Activated naive CD4-positive, alpha-beta T cell treated with anti-CD3 and anti-CD28 coated beads, Interleukin-2, amount 50 U/mL, for 72 hours (primary cell): ENCODE results near the gene TGFBI. TPM values are rescaled to one million over a fixed set of nuclear protein-coding genes. Genes with fewer than 3 reads are reported as not detected.

Source experiments
- ATAC-seq, 2 donors: fragments of 150-1000 bp; cut with Tn5 transposase; 2 replicates each; pipeline ENCODE4 v1.10.0; 2021; ENCODE audit warnings: mild to moderate bottlenecking in 2 of 2, moderate library complexity in 2 of 2
- DNase-seq, 2 donors: peaks; one replicate each; pipeline ENCODE4 v3.0.0; 2021 to 2022; ENCODE audit warnings: low spot score in 2 of 2
- H3K27ac Mint-ChIP-seq, 2 donors: one replicate each; pipeline ENCODE4 v1.8.0; 2022; ENCODE audit warnings: mild to moderate bottlenecking in 2 of 2, mixed read lengths in 2 of 2
- H3K36me3 Mint-ChIP-seq, 2 donors: one replicate each; pipeline ENCODE4 v1.8.0; 2022; ENCODE audit warnings: mixed read lengths in 2 of 2
- H3K9me3 Mint-ChIP-seq, 2 donors: one replicate each; pipeline ENCODE4 v1.8.0; 2022; ENCODE audit warnings: mixed read lengths in 2 of 2
- total RNA-seq, 2 donors: library from RNA; stranded (reverse); gene quantifications; one replicate each; pipeline ENCODE4 v1.2.3, GENCODE V29; 2022

TGFBI gene
- total RNA-seq, 2 donors from 2014 or later, result not detected

GRCh38 chr5:135998889-135999288, 29.9 kb upstream of the TGFBI start:
- no peak for DNase-seq
- H3K9me3 Mint-ChIP-seq, result no peaks in the 10 kb centered on the region
- H3K36me3 Mint-ChIP-seq, result no peaks in the 10 kb centered on the region
- no peak for ATAC-seq
- no peak overlapping the region for H3K27ac Mint-ChIP-seq

DNA sequence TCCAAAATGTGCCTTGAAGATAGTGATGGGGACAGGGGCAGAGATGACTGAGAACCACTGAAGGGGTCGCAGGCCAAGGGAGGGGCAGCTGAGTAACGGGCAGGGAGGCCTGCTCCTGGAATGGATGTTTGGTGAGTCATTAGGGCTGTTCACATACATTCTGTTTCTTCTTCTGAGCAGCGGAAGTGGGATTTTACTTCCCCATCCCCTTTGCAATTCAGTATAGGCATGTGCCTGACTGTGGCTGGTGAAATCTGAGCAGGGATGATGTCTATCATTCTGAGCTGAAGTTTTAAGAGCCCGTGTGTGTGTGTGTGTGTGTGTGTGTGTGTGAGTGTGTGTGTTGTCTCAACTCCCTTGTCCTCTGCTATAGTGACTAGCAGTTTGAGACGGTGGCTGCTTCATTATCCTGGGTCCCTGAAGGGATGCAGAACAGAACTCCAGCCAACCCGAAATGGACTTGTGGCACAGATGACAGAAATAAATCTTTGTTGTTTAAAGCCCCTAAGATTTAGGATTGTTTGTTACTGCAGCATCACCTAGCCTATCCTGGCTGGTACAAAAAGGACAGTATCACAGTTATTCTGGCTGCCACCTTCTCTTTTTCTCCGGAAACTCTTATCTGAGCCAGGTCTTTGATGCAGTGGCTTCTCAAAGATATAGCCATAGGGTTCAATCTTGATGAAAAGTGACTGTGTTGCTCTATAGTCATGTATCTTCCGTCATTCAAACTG, 29.2 kb upstream of the TGFBI start:
- Mint-ChIP-seq H3K27ac (no peak overlapping the region), H3K36me3 (no peaks in the 10 kb centered on the region), H3K9me3 (no peaks in the 10 kb centered on the region)
- ATAC-seq (no peak), DNase-seq (no peak)

GRCh38 chr5:136000147-136000546, 28.6 kb upstream of the TGFBI start:
- ATAC-seq, result no peak
- Mint-ChIP-seq H3K9me3 (no peaks in the 10 kb centered on the region), H3K36me3 (no peaks in the 10 kb centered on the region), H3K27ac (no peak overlapping the region)
- DNase-seq, result no peak

DNA sequence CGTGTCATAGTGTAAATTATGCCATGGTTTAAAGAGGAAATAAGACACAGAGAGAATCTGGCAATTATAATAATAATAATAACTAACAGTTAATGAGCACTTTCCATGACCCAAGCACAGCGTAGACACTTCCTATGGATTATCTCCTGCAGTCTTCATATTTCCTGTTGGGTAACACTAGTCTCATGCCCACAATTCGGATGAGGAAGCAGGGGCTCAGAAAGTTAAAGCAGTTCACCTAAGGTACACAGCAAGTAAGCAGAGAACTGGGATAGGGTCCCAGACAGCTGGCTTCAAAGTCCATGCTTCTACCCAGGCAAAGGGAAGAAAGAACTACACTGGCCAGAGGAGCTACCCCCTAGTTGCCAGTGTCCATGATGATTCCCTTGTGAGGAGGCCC, 27.9 kb upstream of the TGFBI start:
- ATAC-seq (no peak), DNase-seq (no peak)
- Mint-ChIP-seq H3K36me3 (no peaks in the 10 kb centered on the region), H3K9me3 (no peaks in the 10 kb centered on the region), H3K27ac (no peak overlapping the region)

DNA sequence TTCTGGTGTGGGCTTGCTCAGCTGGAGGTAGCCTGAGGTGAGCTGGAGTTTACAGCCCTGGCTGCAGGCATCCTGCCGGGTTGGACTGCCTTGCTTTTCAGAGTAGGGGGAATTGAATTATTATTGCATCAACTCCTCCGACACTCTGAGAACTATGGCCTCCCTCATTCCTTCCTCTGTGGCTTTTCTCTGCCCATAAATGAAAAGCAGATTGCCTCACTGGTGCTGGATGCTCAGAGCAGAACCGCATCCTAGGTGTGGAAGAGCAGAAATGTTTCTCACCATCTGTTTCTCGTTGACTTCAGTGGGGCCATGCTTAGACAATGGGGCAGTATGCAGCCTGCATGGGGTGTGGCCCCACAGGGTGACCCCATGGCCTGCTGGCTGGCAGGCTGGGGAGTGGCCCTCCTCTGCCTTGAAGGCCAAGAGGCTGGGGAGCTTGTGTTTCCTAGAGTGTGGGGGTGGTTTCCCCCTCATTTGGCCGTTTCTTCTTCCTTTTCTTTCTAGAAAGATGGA, 27.3 kb upstream of the TGFBI start:
- DNase-seq (no peak), ATAC-seq (no peak)
- H3K27ac Mint-ChIP-seq, result no peak overlapping the region
- no peaks in the 10 kb centered on the region for H3K9me3 Mint-ChIP-seq
- H3K36me3 Mint-ChIP-seq, result no peaks in the 10 kb centered on the region

- Mint-ChIP-seq H3K27ac (no peak overlapping the region), H3K9me3 (no peaks in the 10 kb centered on the region), H3K36me3 (no peaks in the 10 kb centered on the region)
- DNase-seq (no peak), ATAC-seq (no peak)
Measured at GRCh38 chr5:136004436-136004835, 24.4 kb upstream of the TGFBI start.

DNA sequence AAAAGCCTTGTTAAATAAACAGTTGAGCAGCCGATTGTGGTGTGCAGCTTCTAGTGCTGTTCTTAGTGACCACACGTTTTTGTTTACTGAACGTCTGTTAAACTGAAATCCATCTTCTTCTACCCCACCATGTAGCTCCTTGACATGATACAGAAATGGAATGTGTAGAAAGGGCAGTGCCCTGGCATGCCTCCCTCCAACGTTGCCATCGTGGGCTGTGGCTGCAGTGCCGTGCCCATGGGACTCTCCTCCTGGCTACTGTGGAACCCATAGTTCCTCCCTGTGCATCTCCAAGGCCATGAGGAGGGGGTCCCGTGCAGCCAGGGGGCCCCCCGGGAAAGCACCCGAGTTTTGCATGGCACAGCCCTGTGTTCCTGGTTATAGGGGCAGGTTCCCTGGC, 23.3 kb upstream of the TGFBI start:
- ATAC-seq, result no peak
- H3K36me3 Mint-ChIP-seq, result no peaks in the 10 kb centered on the region
- H3K27ac Mint-ChIP-seq, result no peak overlapping the region

DNA sequence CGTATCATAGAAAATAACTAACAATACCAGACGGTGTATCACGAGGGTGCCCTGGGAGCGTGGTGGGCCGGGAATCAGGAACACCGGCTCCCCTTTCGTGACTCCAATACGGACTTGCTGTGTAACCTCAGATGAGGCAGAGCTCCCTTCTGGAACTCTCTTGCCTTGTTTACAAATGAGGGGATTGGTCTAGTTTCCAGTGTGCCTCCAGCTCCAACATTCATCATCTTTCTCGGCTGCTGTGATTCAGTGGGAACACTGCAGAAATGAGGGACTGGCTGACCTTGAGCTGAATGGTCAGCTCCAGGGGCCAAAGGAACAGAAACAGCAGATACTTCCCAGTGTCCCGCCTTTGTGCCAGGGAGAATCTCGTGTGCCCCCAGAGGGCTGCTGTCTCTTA, 22.6 kb upstream of the TGFBI start:
- Mint-ChIP-seq H3K36me3 (no peaks in the 10 kb centered on the region), H3K27ac (no peak overlapping the region), H3K9me3 (no peaks in the 10 kb centered on the region)
- ATAC-seq (no peak), DNase-seq (no peak)

More for the DNA sequence above, 23.3 kb upstream of the TGFBI start:
- DNase-seq, result no peak
- no peaks in the 10 kb centered on the region for H3K9me3 Mint-ChIP-seq

DNA sequence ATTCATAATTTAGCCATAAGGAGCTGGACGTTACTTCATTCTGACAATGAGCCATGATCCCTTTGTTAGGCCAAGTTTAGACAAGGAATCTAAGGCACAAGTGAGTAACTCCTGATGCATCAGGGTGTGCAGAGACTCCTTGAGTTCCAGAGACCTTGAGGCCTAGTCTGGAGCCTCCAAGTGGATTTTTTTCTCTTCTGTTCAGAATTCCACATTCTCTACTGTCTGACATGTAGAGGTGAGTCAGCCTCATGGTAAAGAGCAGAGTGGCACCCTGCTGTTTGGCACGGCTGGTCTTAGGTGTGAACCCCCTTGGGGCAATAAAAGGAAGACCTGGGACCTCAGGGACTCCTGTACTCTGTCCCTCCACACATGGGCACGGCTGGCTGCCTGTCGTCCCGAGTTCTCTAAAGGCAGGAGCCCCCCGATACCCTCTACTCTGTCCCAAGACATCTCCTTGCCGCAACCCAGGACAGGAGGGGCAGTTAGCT, 22.0 kb upstream of the TGFBI start:
- ATAC-seq (no peak), DNase-seq (no peak)
- Mint-ChIP-seq H3K36me3 (no peaks in the 10 kb centered on the region), H3K9me3 (no peaks in the 10 kb centered on the region), H3K27ac (no peak overlapping the region)

DNA sequence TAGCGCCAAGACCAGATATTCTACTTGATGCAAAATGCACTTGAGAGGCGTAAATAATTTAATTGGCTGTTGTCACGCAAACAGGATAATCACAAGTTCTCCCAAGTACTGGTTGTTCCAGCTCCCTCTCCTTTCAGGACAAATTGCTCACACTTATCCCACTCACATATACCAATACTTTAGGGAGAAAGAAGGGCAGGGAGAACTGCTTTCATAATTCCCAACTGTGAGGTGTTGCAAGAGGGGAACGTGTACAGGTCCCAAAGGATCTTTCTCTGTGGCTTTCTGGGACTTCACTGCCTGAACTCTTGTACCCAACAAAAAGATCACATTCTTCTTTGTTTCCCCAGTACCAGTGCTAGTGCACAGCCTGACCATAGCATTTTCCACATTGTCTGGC, 21.5 kb upstream of the TGFBI start:
- no peaks in the 10 kb centered on the region for H3K9me3 Mint-ChIP-seq
- no peak for ATAC-seq
- no peak for DNase-seq
- no peaks in the 10 kb centered on the region for H3K36me3 Mint-ChIP-seq
- H3K27ac Mint-ChIP-seq, result no peak overlapping the region

GRCh38 chr5:136011414-136012001, 17.3 kb upstream of the TGFBI start:
- H3K36me3 Mint-ChIP-seq, result no peaks in the 10 kb centered on the region
- no peak for DNase-seq
- ATAC-seq, result no peak
- H3K9me3 Mint-ChIP-seq, result no peaks in the 10 kb centered on the region
- no peak overlapping the region for H3K27ac Mint-ChIP-seq

GRCh38 chr5:136012041-136012804, 16.6 kb upstream of the TGFBI start:
- ATAC-seq, result no peak
- no peaks in the 10 kb centered on the region for H3K9me3 Mint-ChIP-seq
- DNase-seq, result no peak
- H3K36me3 Mint-ChIP-seq, result no peaks in the 10 kb centered on the region
- H3K27ac Mint-ChIP-seq, result no peak overlapping the region

DNA sequence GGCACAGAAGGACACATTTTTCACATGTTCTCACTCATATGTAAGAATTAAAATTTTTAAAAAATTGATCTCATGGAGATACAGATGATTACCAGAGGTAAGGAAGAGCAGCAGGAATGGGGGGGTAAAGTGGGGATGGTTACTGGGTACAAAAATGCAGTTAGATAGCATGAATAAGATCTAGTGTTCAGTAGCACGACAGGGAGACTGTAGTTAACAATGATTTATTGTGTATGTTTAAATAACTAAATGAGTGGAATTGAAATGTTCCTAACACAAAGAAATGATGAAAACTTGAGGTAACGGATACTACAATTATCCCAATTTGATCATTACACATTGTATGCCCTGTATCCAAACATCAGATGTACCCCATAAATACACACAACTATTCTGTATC, 15.2 kb upstream of the TGFBI start:
- DNase-seq (no peak), ATAC-seq (no peak)
- Mint-ChIP-seq H3K27ac (no peak overlapping the region), H3K9me3 (no peaks in the 10 kb centered on the region), H3K36me3 (no peaks in the 10 kb centered on the region)

GRCh38 chr5:136014049-136015002, 14.5 kb upstream of the TGFBI start:
- Mint-ChIP-seq H3K36me3 (no peaks in the 10 kb centered on the region), H3K9me3 (no peaks in the 10 kb centered on the region), H3K27ac (no peak overlapping the region)
- no peak for ATAC-seq
- DNase-seq, result no peak

DNA sequence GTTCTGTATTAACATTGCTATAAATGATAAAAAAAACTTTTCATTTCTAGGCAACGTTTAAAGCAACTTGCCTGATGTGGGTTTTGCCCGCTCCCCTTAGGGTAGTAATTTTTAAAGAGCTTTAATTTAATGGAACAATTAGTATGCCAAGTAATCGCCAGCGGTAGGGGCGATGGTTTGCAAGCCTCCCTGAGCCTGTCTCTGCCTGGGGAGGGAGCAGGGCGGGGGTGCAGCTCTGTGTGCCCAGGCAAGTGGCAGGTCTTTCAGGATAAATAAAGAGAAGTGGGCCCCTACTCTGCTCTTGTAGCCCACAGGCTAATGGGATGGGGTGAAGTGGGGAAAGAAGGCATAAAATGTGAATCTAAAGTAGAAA, 13.8 kb upstream of the TGFBI start:
- Mint-ChIP-seq H3K36me3 (no peaks in the 10 kb centered on the region), H3K27ac (no peak overlapping the region), H3K9me3 (no peaks in the 10 kb centered on the region)
- DNase-seq (no peak), ATAC-seq (no peak)

GRCh38 chr5:136015966-136016650, 12.7 kb upstream of the TGFBI start:
- no peak for DNase-seq
- Mint-ChIP-seq H3K27ac (no peak overlapping the region), H3K36me3 (no peaks in the 10 kb centered on the region), H3K9me3 (no peaks in the 10 kb centered on the region)
- no peak for ATAC-seq
